Suprapubic skin (tissue), 3 donors: Measurements from ENCODE around the gene ATF6.

Experiments used
- POLR2A ChIP-seq, 2 donors: fragments of 450-650 bp; IDR thresholded peaks; one replicate each; pipeline ENCODE4 v1.6.1; 2017; ENCODE audit warnings: antibody characterized with exemption in 2 of 2, mild to moderate bottlenecking in 2 of 2, moderate library complexity in 2 of 2
- TF ChIP-seq, protein P1 (sequence below), 2 donors: fragments of 200-600 bp in 1 of 2; fragments of 450-650 bp in 1 of 2; sonication (generic) in 1 of 2; IDR thresholded peaks; one replicate each; pipeline ENCODE4 v1.5.1; 2016 to 2019; ENCODE audit warnings: antibody characterized with exemption in 2 of 2, mild to moderate bottlenecking in 1 of 2, moderate library complexity in 1 of 2

DNA sequence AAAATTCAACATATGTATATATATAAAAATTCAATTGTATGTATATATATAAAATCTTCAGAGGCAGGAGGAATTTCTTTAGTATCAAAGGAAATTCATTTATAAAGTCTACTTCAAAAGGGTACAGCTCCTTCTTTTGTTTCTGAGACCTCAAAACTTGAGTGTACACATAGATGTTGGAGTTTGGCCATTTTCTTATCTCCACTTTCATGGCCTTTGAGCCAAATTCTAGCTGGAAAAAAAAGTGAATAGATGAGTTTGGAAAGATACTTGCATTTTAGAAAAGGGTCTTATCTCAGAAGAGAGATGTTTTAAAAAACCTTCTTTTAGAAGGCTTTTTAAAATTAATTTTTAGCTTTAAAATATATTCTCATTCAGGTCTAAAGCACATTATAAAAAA is 103.2 kb downstream of the ATF6 start:
- no peak for TF ChIP-seq POLR2A (IDR thresholded peaks at IDR 0.05)
- TF ChIP-seq, protein P1, sequence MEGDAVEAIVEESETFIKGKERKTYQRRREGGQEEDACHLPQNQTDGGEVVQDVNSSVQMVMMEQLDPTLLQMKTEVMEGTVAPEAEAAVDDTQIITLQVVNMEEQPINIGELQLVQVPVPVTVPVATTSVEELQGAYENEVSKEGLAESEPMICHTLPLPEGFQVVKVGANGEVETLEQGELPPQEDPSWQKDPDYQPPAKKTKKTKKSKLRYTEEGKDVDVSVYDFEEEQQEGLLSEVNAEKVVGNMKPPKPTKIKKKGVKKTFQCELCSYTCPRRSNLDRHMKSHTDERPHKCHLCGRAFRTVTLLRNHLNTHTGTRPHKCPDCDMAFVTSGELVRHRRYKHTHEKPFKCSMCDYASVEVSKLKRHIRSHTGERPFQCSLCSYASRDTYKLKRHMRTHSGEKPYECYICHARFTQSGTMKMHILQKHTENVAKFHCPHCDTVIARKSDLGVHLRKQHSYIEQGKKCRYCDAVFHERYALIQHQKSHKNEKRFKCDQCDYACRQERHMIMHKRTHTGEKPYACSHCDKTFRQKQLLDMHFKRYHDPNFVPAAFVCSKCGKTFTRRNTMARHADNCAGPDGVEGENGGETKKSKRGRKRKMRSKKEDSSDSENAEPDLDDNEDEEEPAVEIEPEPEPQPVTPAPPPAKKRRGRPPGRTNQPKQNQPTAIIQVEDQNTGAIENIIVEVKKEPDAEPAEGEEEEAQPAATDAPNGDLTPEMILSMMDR (IDR thresholded peaks at IDR 0.05), result no peak
